Stimulated activated CD4-positive, alpha-beta T cell treated with anti-CD3 and anti-CD28 coated beads, Interleukin-12 subunit alpha, Interleukin-12 subunit beta, amount 100 ng/mL, for 48 hours (primary cell): ENCODE results near the gene PELI2.
"Not testable (repeated sequence)": the region's sequence is repeated elsewhere in the genome, so short reads cannot be mapped to it uniquely, and the experiment has no call there.

Source experiments
- DNase-seq, 3 donors: peaks; one replicate each; pipeline ENCODE4 v3.0.0-alpha.2; 2020; ENCODE audit warnings: low read depth in 2 of 3, low spot score in 1 of 3

Gene PELI2

DNA sequence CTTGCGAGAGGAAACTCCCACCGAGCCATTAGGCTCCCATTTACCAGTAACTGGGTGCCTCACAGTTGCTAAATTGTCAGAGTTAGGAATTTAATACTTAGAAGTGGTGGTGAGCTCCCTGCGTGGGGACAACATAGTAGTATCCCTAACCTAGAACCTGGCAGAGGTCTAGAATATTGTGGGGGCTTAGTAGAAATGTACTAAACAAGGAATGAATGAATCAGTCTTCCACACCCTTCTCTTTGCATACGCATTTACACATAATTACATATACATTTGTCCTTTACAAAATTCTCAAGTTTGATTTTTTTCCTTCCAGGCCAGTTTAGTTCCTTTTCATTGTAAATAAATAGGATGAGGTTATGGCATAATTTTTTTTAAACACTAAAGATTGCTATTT lies 24.1 kb downstream of the PELI2 start:
- no peak for DNase-seq

- no peak for DNase-seq
These were observed 24.8 kb downstream of the PELI2 start for GRCh38 chr14:56143025-56143424.

DNA sequence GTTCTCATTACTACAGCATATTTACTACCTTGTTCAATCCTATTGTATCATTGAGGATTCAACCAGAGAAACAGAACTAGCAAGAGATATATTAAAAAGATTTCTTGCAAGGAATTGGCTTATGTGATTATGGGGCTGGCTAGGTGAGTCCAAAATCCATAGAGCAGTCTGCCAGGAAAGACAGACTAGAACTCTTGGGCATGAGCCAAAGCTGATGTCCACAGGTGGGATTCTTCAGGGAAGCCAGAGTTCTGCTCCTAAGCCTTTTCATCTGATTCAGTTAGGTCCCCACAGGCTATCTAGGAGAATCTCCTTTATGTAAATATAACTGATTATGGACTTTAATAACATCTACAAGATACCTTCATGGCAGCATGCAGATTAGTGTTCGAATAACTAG lies 26.0 kb downstream of the PELI2 start:
- DNase-seq = no peak

GRCh38 chr14:56145181-56145769 lies 27.1 kb downstream of the PELI2 start:
- no peak for DNase-seq

- DNase-seq = no peak
These were observed 27.8 kb downstream of the PELI2 start for GRCh38 chr14:56145965-56146364.

GRCh38 chr14:56147449-56147848 lies 29.2 kb downstream of the PELI2 start:
- no peak for DNase-seq

DNA sequence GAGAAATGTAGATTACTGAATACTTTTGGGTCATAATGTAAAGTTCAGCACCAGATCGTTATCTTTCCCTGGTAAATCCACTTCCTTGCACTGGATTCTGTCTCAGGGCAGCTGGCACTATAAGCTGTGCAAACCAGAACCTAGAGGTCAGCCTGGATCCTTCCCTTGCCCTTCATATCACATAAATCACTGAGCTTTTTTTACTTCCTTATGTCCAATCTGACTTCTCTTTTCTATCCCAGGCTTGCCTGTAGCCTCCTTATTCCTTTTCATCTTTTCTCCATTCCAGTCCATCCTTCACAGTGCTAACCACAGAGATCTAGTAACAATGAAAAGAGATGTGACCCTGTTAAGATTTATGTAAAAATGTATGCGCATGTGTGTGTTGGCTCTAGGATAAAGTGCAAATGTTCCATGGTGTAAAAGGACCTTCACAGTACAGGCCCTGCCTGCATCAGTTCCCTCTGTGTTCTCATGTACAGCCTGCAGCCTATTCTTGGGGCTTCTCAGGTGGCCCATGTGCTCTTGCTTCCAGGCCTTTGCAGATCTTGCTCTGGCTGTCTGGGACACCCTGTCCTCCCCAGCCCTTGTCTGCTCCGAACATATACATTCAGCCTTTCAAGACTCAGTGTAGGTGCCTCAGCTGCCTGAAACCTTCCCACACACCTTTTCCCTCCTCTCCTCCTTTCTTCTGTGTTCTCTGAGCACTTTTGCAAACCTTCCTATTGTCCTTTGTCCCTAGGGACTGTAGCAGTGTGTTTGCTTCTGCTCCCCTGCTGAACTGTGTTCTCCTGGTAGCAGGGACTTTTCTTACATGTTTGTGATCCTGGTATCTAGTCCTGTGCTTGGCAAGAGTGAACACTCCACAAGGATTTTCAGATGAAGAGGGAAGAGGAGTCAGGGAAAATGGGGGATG lies 30.0 kb downstream of the PELI2 start:
- no peak for DNase-seq

GRCh38 chr14:56149151-56149550 lies 30.9 kb downstream of the PELI2 start:
- DNase-seq = no peak

DNA sequence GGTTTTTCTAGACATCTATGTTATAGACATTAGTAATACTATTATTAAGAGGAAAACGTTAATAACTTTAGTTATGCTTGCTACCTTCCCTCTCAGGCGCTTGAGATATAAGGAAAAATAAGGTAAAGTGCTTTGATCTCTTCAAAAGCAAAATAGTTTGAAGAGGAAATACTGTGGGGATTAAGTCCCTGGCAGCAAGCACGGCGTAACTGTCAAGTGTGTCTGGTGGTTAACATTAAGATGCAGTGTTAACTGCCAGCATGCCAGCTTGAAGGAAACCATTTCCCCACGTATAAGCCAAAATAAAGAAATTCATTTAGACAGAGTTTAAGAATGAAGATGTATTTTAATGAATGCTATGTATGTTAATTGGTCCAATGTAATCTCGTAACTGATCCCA lies 31.8 kb downstream of the PELI2 start:
- DNase-seq = no peak

- no peak for DNase-seq
These were observed 32.6 kb downstream of the PELI2 start for GRCh38 chr14:56150645-56151345.

DNA sequence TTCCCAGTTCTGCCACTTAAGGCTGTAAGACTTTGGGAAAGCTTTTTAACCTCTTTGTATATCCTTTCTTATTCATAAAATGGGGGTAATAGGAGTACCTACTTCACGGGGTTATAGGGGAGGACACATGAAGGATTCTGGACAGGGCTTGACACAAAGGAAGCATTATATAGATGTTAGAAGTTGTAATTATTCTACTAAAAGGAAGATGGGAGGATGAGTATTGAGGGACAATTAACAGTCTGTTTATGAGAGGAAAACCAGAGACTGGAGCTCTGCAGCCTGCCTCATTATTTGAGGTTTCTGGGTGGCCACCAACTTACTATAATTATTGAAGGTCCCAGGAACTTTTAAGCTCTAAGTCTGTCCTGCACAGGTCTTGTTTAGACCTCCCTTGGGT lies 34.0 kb downstream of the PELI2 start:
- no peak for DNase-seq

DNA sequence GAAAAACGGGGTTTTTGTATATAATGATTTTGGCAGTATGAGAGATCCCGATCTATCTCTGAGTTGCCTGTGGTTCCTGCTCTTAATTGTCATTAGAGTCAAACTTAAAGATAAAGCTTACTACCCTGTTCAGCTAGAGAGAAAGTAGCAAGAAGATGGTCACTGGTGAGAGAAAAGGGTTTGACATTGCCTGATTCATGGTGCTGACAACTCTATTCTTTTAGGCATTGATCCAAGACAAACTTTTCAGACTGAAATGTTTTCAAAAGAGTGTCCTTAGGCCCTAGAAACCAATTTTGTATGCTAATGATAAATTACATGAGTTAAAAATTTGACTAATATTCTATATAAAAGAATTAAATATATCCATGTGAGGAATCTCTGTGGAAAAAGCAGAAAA lies 35.1 kb downstream of the PELI2 start:
- DNase-seq = no peak

GRCh38 chr14:56154321-56154720 lies 36.1 kb downstream of the PELI2 start:
- DNase-seq = no peak

- DNase-seq = no peak
These were observed 37.9 kb downstream of the PELI2 start for GRCh38 chr14:56156096-56156495.

DNA sequence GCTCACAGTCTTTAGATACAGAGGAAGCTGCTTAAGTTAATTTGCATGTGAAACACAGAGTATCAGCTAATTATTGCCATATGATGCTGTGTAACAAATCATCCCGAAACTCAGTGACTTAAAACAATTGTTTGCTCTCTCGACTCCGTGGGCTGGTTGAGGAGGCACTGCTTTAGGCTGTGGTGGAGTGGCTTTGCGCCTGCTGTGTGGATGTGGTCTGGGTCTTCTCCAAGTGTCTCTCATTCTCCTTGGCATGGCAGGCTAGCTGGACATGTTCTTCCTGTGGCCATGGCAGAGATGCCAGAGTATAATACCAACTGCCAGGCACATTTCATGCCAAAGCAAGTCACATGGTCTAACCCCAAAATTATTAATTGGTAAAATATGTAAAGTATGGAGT lies 40.9 kb downstream of the PELI2 start:
- DNase-seq = no peak

DNA sequence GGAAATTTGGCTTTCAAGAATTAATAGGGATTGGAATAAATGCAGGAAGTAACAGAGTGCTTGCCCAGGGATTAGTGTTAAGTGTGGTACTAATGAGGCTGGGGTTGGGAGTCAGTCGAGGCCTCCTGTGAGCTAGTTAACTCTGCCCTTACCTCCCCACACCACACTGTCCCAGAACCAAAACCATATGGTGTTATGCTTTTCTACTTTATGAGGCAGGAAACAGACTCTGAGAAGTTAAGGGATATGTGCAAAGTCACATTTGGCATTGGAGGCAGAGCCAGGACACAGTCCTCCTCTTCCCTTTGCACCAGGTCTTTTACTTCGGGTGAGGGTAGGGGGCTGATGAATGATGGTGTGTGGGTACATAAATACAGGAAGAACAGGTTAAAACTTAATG lies 41.9 kb downstream of the PELI2 start:
- DNase-seq = no peak

DNA sequence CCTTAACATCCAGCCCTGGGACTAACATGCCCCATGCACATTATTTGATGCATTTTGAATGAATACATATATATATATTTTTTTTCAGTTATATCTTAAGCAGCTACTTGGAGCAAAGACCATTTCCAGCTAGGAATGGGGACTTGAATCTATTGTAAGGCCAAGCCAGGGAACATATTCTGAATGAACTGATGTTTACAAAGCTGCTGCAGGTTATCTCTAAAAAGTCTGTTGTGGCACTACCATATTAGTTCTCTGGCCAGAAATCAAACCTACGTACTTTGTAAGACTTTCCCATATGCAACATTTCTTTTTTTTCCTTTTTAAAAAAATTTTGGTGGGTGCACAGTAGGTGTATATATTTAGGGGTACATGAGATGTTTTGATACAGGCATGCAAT lies 43.4 kb downstream of the PELI2 start:
- no peak for DNase-seq

DNA sequence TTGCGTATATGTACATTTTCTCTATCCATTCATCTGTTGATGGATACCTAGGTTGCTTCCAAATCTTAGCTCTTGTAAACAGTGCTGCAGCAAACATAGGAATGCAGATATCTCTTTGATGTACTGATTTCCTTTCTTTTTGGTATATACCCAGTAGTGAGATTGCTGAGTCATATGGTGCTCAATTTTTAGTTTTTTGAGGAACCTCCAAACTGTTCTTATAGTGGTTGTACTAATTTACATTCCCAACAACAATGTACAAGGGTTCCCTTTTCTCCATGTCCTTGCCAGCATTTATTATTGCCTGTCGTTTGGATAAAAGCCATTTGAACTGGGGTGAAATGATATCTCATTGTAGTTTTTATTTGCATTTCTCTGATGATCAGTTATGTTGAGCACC lies 44.3 kb downstream of the PELI2 start:
- DNase-seq = no peak

DNA sequence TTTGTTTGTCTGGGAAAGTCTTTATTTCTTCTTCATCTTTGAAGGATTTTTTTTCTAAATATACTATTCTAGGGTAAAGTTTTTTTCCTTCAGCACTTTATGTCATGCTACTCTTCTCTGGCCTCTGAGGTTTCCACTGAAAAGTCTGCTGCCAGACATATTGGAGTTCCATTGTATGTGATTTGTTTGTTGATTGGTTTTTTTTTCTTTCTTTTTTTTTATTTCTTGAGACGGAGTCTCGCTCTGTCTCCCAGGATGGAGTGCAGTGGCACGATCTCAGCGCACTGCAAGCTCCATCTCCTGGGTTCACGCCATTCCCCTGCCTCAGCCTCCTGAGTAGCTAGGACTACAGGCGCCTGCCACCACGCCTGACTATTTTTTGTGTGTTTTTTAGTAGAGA lies 48.4 kb downstream of the PELI2 start:
- not testable (repeated sequence) for DNase-seq

- DNase-seq = no peak
These were observed 49.9 kb downstream of the PELI2 start for GRCh38 chr14:56168007-56168616.

DNA sequence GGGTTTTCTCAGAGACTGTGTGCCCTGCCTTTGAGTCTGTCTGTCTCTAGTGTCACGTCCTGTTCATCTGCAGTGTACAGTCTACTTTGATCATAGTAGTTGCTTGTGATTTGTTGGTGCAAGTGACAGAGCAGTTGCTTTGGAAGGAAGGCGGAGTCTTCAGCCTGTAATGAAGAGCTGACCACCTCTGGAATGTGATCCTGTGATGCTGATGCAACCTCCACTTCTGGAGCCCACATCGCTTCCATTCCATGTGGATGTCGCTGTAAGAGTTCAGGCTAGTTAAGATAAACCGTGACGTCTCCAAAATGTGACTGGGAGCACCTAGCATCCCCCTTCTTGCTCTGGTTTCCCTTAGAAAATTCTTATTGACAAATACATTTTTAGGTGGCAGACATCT lies 51.8 kb downstream of the PELI2 start:
- DNase-seq = no peak
